Mucosa of rectum (tissue), 2 donors: ENCODE data around the gene PDE6A.
A peak's percentile ranks its signal among the peaks of the same experiment; 100 is the strongest.

Experiments
- H3K27ac ChIP-seq, 2 donors: one replicate each; pipeline ENCODE4 v1.7.0; 2013; ENCODE audit warnings: inconsistent platforms in 2 of 2, low read depth in 2 of 2, low read length in 2 of 2
- H3K27me3 ChIP-seq, 2 donors: one replicate each; pipeline ENCODE4 v1.7.0; 2013; ENCODE audit warnings: low read length in 2 of 2; ENCODE audit not compliant: control insufficient read depth in 2 of 2, insufficient read depth in 2 of 2
- H3K36me3 ChIP-seq, 2 donors: one replicate each; pipeline ENCODE4 v1.7.0; 2013; ENCODE audit warnings: low read length in 2 of 2; ENCODE audit not compliant: control insufficient read depth in 2 of 2, insufficient read depth in 2 of 2
- H3K4me1 ChIP-seq, 2 donors: one replicate each; pipeline ENCODE4 v1.7.0; 2013; ENCODE audit warnings: low read length in 2 of 2, mild to moderate bottlenecking in 1 of 2; ENCODE audit not compliant: control insufficient read depth in 2 of 2, insufficient read depth in 2 of 2
- H3K4me3 ChIP-seq, 2 donors: one replicate each; pipeline ENCODE4 v1.7.0; 2013; ENCODE audit warnings: low read length in 2 of 2
- H3K9ac ChIP-seq, 2 donors: one replicate each; pipeline ENCODE4 v1.7.0; 2013; ENCODE audit warnings: low read length in 2 of 2, low read depth in 1 of 2, mild to moderate bottlenecking in 1 of 2
- H3K9me3 ChIP-seq, 2 donors: one replicate each; pipeline ENCODE4 v1.7.0; 2013; ENCODE audit warnings: low read length in 2 of 2; ENCODE audit not compliant: control insufficient read depth in 2 of 2
- donor health status: healthy.
- donor health status: Normal muscosa, but diverticular disease.

PDE6A gene

GRCh38 chr5:149824120-149824519 is 120.5 kb downstream of the PDE6A start:
- no peaks in the 10 kb centered on the region for H3K9me3 ChIP-seq
- peaks cover 0 to 9% of the 10 kb centered on the region in 2 donors for H3K4me1 ChIP-seq
- H3K27ac ChIP-seq: peak overlapping the region; percentile 50 to 71
- H3K9ac ChIP-seq: peak overlapping the region in 1 of 2 donors; percentile 8
- H3K27me3 ChIP-seq: no peaks in the 10 kb centered on the region
- H3K36me3 ChIP-seq: peaks cover 23 to 26% of the 10 kb centered on the region in 2 donors
- H3K4me3 ChIP-seq: no peak overlapping the region

GRCh38 chr5:149823375-149823774 is 121.2 kb downstream of the PDE6A start:
- no peak overlapping the region for H3K9ac ChIP-seq
- H3K36me3 ChIP-seq: peaks cover 20 to 25% of the 10 kb centered on the region in 2 donors
- H3K9me3 ChIP-seq: no peaks in the 10 kb centered on the region
- H3K27me3 ChIP-seq: no peaks in the 10 kb centered on the region
- H3K4me3 ChIP-seq: no peak overlapping the region
- peaks cover 0 to 9% of the 10 kb centered on the region in 2 donors for H3K4me1 ChIP-seq
- peak overlapping the region in 1 of 2 donors; percentile 20 for H3K27ac ChIP-seq

GRCh38 chr5:149822301-149822700 is 122.3 kb downstream of the PDE6A start:
- H3K36me3 ChIP-seq: peaks cover 18 to 19% of the 10 kb centered on the region in 2 donors
- no peaks in the 10 kb centered on the region for H3K9me3 ChIP-seq
- no peak overlapping the region for H3K4me3 ChIP-seq
- H3K27ac ChIP-seq: no peak overlapping the region
- H3K4me1 ChIP-seq: peaks cover 0 to 9% of the 10 kb centered on the region in 2 donors
- no peaks in the 10 kb centered on the region for H3K27me3 ChIP-seq
- no peak overlapping the region for H3K9ac ChIP-seq

DNA sequence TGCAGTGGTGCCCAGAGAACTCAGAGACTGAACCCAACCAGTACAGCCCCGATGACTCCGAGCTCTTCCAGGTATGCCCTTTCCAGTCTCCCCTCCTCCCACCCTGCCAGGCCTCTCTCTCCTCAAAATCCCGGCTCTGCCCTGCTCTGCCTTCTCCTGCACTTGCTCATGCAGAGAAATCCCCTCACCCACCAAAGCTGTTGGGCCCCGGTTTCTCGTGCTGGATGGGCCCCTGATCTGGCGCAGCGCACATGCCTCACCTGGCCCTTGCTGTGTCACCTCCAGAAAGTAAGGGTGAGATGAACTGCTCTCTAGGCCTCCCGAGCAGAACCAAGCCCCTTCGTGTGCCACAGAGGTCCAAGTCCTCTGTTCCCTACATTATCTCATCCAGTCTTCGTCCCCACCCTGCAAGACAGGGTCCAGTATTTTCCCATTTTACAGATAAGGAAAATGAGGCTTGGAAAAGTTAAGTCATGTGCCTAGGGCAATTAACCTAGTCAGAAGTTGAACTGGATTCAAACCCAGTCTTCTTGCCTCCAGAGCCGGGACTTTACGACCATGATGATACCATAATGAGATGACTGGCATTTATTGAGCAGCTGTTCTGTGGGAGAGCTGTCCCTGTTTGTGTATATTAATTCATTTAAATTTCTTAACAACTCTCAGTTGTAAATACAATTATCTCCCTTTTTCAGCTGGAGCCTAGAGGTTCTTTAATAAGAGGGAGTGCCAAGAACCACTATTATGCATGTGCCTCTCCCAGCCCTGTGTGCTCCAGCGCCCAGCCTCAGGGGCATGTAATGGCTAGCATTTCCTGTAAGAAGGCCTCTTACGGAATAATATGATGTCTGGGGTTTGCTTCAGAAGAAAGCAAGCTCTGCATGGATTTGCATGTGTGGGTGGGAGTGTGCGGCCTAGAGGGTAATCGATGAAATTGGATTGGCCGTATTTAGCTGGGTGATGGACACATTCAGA is 123.8 kb downstream of the PDE6A start:
- Histone ChIP-seq H3K27ac (peak overlapping the region in 1 of 2 donors; percentile 16), H3K9ac (no peak overlapping the region), H3K4me1 (peaks cover 0 to 9% of the 10 kb centered on the region in 2 donors), H3K4me3 (no peak overlapping the region), H3K27me3 (no peaks in the 10 kb centered on the region), H3K9me3 (no peaks in the 10 kb centered on the region), H3K36me3 (peaks cover 8 to 12% of the 10 kb centered on the region in 2 donors)

DNA sequence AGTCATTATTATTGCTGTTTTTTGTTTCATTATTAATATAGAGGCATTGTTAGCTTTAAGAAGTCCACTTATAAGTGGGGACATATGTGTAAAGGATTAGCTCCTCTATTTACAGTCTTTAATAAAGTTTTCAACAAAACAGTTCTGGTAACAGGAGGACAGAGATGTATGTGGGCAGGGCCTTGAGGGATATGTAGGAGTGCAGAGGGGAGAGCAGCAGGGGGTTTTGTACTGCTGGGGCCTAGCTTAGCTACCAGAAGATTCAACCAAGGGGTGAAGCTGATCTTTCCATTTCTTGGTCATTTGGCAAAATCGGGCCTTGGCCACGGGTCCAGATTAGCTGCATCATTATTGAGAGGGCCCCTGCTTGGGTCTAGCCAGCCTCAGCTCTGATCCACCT is 124.6 kb downstream of the PDE6A start:
- Histone ChIP-seq H3K9ac (no peak overlapping the region), H3K27me3 (no peaks in the 10 kb centered on the region), H3K27ac (no peak overlapping the region), H3K9me3 (no peaks in the 10 kb centered on the region), H3K4me3 (no peak overlapping the region), H3K4me1 (peaks cover 0 to 9% of the 10 kb centered on the region in 2 donors), H3K36me3 (peaks cover 5 to 8% of the 10 kb centered on the region in 2 donors)

GRCh38 chr5:149818116-149818515 is 126.5 kb downstream of the PDE6A start:
- no peak overlapping the region for H3K27ac ChIP-seq
- H3K4me1 ChIP-seq: peaks cover 0 to 9% of the 10 kb centered on the region in 2 donors
- H3K4me3 ChIP-seq: no peak overlapping the region
- H3K9me3 ChIP-seq: no peaks in the 10 kb centered on the region
- H3K27me3 ChIP-seq: no peaks in the 10 kb centered on the region
- peaks cover under 1 to 8% of the 10 kb centered on the region in 2 donors for H3K36me3 ChIP-seq
- H3K9ac ChIP-seq: no peak overlapping the region

- Histone ChIP-seq H3K4me1 (peaks cover 0 to 9% of the 10 kb centered on the region in 2 donors), H3K36me3 (peaks cover 2 to 6% of the 10 kb centered on the region in 2 donors), H3K27ac (no peak overlapping the region), H3K4me3 (no peak overlapping the region), H3K27me3 (no peaks in the 10 kb centered on the region), H3K9me3 (no peaks in the 10 kb centered on the region), H3K9ac (no peak overlapping the region)
Observed at GRCh38 chr5:149817539-149818060, 127.0 kb downstream of the PDE6A start.

DNA sequence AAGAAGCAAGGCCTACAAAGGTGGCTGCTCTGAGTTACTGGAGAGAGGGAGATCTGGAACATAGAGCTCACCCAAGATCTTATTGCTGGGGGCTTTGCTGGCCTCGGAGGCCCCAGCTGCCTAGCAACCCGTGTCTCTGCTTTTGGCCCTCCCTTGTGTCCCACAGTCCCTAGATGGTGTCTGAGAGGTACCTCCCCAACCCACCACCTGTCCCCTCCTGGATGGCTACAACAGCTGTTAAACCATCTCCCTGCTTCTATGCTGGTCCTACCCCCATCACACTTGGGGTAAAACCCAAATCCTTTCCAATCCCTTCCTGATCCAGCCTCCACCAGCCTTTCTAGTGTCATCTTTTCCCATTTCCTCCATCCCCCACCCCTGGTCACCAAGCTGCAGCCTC is 127.9 kb downstream of the PDE6A start:
- no peaks in the 10 kb centered on the region for H3K9me3 ChIP-seq

GRCh38 chr5:149811453-149811852 is 133.1 kb downstream of the PDE6A start:
- no peak overlapping the region for H3K27ac ChIP-seq
- no peak overlapping the region for H3K9ac ChIP-seq
- no peaks in the 10 kb centered on the region for H3K27me3 ChIP-seq
- no peaks in the 10 kb centered on the region for H3K9me3 ChIP-seq
- H3K4me1 ChIP-seq: no peaks in the 10 kb centered on the region
- no peak overlapping the region for H3K4me3 ChIP-seq
- peaks cover 0 to 2% of the 10 kb centered on the region in 2 donors for H3K36me3 ChIP-seq

More for the DNA sequence above, 127.9 kb downstream of the PDE6A start:
- Histone ChIP-seq H3K4me1 (peaks cover 0 to 8% of the 10 kb centered on the region in 2 donors), H3K9ac (no peak overlapping the region), H3K36me3 (peaks cover 0 to 2% of the 10 kb centered on the region in 2 donors), H3K27ac (no peak overlapping the region), H3K4me3 (no peak overlapping the region), H3K27me3 (no peaks in the 10 kb centered on the region)

DNA sequence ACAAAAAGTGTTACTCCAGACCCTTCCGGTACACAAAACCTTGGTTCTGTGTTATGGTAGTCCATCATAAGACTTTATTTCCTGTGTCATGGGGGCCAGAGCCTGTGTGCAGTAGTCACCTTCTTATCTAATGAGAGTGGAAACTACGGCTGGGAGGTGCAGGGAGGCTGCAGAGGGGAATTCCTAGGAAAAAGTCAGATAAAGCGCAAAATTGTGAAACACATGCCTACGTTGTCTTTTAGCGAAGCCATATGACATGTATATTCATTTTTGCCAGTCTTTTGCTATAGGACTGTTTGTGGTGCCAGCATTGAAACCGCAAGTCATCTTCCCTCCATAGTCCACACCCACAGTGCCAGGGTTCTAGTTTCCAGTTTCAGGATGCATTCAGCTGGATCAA is 133.7 kb downstream of the PDE6A start:
- H3K9me3 ChIP-seq: no peaks in the 10 kb centered on the region
- H3K27ac ChIP-seq: no peak overlapping the region
- H3K4me3 ChIP-seq: no peak overlapping the region
- H3K27me3 ChIP-seq: no peaks in the 10 kb centered on the region
- H3K36me3 ChIP-seq: peaks cover 0 to 2% of the 10 kb centered on the region in 2 donors
- peaks cover 3 to 5% of the 10 kb centered on the region in 2 donors for H3K4me1 ChIP-seq
- H3K9ac ChIP-seq: no peak overlapping the region
